Activated CD8-positive, alpha-beta memory T cell treated with anti-CD3 and anti-CD28 coated beads, Interleukin-2, amount 50 U/mL, for 48 hours (primary cell): ENCODE data around the gene RPS14.
A peak's percentile ranks its signal among the peaks of the same experiment; 100 is the strongest.
"Not testable (repeated sequence)": the region's sequence is repeated elsewhere in the genome, so short reads cannot be mapped to it uniquely, and the experiment has no call there.

ENCODE experiments used
- DNase-seq: peaks from one replicate; pipeline ENCODE4 v3.0.0-alpha.2; 2020

Gene RPS14

DNA sequence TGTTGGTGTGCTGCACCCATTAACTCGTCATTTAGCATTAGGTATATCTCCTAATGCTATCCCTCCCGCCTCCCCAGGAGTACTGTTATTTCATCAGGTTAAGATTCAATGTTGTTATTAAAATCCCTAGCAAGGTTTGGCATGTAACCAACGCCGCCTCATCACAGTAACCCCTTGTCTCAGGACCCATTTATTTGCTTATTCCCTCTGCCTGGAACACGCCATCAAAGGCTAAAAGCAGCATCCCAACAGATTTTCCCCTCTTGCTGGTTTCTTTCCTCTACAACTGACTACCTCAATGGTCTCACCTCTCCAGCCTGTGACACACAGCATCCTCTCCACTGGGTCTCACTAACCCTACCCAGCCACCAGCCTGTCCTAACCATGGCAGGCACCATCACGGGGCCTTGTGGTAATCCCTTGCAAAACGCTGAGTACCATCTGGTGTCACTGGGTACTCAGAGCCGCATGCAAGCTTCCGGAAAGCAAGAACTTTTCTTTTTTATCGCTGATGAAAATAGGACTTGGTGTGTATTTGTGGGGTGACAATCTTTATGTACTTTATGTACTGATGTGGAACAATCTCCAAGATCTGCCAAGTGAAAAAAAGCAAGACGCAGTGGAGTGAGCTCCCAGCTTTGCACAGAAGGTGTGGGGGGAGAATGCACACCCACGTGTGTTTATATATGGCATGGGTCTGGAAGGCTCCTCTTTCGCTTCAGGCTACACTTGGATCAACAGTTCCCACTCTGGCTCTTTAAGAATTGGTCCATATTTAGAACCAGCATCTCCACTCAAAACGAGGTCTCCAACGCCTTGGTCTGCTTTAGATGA is 6.1 kb downstream of the RPS14 start:
- peak; percentile 67 for DNase-seq

DNA sequence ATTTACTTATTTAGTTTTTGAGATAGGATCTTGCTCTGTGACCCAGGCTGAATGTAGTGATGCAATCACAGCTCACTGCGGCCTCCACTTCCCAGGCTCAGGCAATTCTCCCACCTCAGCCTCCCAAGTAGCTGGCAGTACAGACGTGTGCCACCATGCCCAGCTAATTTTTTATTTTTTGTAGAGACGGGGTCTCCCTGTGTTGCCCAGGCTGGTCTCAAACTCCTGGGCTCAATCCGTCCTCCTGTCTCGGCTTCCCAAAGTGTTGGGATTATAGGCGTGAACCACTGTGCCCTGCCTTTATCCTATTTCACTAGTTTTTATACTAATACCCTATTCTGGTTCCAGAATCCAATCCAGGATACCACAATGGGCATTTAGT is 6.8 kb downstream of the RPS14 start:
- peak; percentile 58 for DNase-seq

DNA sequence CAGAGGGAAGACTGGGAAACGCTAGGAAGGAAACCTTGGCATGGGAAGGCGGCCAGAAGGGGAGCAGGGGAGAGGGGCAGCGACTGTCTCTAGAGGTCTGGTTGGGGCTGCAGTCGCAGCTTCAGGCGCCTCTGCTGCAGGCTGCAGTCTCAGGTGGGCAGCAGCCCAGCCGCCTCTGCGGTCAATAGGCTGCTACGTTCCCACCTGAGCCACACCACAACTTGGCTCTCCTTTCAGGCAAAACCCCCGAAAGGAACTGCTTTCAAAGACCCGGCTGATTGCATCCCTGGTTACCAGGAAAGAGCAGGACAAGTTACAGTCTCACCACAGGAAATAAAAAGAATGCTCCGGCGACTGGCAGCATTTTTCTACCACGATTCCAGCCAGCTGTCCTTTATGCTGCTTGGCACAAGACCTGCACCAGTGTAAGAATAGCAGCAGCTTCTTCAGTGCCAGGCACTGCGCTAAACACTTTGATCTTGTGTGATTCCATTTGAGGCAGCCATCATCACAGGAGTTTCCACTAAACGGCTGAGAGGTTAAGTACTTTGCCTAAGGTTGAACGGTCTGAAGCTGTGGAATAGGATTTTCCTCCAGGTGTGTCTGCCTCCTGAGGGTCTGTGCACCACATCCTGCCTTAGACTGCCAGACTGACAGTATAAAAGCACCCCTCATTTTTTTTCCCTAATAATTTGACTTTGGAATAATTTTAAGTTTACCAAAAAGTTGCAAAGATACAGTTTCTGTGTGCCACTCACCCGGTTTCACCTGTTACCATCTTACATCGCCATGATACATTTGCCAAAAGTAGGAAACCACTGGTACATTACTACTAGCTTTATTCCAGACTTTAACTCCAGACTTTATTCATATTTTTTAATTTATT is 7.5 kb downstream of the RPS14 start:
- no peak for DNase-seq

DNA sequence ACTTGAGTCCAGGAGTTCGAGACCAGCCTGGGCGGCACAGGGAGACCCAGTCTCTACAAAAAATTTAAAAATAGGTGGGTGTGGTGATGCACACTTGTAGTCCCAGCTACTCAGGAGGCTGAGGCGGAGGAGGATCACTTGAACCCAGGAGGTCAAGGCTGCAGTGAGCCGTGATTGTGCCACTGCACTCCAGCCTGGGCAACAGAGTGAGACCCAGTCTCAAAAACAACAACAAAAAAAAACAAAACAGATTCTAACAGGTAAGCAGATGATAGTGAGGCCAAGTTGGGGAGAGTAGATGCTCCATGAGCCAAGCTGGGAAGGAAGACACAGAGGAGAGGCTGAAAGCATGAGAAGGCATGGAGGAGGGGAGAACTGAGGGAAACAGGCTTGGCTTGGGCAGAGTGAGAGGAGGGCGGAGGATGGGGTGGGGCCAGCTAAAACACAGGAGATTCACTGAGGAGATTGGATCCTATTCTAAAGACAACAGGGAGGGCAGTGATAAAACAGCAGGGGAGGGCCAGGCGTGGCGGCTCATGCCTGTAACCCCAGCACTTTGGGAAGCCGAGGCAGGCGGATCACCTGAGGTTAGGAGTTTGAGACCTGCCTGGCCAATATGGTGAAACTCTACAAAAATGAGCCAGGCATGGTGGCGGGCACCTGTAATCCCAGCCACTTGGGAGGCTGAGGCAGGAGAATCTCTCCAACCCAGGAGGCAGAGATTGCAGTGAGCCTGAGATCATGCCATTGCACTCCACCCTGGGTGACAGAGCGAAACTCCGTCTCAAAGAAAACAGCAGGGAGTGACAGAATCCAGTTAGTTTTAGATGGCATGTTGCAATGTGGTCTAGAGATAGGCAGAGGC is 8.4 kb downstream of the RPS14 start:
- no peak for DNase-seq

DNA sequence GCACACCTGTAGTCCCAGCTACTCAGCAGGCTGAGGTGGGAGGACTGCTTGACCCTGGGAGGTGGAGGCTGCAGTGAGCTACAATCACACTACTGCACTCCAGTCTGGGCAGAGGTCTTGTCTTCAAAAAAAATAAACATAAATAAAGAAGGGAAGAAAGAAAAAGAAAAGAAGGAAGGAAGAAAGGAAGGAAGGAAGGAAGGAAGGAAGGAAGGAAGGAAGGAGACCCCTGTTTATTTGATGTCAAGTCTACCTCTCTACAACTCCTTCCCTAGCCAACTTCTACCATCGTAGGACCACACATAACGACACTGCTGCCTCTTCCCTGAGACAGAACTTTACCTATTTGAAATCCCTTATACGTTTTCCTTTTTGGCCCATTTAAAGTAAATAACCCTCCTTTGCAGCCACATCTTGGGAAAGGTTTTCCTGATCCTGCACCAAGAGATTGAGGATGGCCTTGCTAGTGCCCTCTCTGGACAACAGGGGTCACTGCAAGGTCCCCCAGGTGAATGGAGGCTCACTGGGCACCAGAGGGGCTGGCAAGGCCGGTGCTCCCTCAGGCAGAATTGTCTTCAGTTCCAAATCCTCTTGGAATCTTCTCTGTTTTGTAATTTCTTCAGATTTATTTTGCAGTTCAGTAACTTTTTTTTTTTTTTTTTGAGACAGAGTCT is 10.5 kb downstream of the RPS14 start:
- no peak for DNase-seq

DNA sequence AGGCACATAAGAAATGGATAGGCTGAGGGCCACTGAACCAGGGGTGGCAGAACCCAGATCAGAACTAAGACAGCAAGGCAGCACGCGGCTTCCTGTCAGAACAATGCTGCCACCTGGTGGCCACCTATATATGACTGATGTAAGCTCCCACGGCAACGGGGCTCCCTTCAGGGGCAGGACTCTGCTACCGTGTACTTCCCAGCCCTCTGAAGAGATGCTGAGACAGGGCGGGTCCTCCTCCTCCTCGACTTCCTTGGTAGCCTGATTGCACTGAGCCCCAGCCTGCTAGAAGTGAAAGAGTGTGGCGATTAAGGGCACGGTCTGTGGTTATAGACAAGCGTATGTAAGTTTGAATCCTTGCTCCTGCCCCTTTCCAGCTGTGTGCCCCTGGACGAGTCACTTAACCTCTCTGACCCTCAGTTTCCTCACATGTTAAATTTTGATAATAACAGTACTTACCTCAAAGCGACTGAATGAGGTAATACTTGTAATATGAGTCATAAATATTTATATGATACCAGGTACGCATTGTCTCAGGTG is 13.3 kb downstream of the RPS14 start:
- peak; percentile 96 for DNase-seq

DNA sequence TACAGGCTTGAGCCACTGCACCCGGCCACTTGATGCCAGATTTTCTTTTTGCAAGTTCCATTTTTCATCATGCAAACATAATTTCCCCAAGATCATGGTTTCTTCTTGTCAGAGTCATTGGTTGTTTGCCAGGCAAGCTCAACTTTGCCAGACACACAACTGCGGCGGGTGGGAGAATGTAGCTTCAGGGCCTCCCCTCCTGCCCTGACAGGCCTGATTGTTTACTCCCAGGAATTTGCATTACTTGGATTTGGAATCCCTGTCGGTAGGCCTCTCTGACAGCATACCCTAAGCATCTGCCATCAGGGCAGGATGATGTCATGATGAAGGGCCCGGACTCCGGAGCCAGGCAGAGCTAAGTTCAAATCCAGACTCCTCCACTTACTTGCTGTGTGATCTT is 15.1 kb downstream of the RPS14 start:
- DNase-seq = no peak

DNA sequence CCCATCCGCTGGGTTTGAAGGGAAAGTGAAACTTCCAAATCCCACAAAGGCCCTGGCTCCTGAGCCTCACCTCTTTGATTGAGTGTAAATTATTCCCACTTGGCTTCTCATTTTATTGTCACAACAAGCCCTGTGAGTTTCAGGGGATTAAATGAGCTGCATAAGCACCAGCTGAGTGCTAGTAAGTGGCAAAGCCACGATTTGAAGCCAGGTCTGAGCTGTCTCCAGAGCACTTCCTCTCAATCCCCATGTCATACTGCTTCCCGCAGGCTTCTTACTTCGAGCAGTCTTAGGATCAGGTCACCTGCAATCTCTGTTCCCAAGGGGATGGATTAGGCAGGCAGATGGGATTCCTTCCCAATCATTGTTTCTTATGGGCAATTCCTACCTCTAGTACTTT is 18.0 kb downstream of the RPS14 start:
- no peak for DNase-seq

DNA sequence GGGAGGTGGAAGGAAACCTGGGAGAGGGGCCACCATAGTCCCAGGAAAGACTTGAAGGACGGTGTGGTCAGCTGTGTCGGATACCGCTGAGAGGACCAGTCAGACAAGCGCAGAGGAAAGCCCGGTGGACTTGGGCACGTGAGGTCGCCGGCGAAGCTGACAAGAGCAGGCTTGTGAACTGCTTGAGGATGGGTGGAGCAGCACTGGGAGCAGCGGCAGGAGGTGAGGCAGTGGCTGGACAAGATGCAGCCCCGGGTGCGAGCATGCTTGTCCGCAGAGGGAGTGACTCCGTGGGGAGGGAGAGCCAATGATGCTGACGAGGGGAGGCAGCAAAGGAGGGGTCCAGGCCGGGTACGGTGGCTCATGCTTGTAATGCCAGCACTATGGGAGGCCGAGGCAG is 18.5 kb downstream of the RPS14 start:
- no peak for DNase-seq

DNA sequence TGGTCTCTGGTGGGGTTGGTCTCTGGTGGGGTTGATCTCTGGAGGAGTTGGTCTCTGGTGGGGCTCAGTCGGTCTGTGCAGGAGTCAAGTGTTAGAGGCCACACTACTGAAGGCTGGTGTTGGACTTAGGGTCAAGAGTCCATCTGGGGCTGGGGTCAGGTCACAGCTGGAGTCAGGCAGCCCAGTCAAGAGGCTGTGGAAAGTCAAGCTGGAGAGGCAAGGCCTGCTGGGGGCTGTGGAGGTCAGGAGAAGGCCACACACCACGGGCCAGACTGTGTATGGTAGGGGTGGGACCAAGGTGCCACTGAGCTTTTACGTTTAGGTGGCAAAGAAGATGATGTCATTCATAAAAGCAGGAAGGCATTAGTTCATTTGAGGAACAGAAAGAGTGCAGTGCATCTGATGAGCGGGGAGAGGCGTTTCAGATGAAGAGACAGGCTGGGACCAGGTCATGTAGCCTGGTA is 20.1 kb downstream of the RPS14 start:
- no peak for DNase-seq

DNA sequence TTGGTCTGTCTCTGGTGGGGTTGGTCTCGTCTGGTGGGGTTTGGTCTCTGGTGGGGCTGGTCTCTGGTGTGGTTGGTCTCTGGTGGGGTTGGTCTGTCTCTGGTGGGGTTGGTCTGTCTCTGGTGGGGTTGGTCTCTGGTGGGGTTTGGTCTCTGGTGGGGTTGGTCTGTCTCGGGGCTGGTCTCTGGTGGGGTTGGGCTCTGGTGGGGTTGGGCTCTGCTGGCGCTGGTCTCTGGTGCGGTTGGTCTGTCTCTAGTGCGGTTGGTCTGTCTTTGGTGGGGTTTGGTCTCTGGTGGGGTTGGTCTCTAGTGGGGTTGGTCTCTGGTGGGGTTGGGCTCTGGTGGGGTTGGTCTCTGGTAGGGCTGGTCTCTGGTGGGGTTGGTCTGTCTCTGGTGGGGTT is 20.6 kb downstream of the RPS14 start:
- no peak for DNase-seq

DNA sequence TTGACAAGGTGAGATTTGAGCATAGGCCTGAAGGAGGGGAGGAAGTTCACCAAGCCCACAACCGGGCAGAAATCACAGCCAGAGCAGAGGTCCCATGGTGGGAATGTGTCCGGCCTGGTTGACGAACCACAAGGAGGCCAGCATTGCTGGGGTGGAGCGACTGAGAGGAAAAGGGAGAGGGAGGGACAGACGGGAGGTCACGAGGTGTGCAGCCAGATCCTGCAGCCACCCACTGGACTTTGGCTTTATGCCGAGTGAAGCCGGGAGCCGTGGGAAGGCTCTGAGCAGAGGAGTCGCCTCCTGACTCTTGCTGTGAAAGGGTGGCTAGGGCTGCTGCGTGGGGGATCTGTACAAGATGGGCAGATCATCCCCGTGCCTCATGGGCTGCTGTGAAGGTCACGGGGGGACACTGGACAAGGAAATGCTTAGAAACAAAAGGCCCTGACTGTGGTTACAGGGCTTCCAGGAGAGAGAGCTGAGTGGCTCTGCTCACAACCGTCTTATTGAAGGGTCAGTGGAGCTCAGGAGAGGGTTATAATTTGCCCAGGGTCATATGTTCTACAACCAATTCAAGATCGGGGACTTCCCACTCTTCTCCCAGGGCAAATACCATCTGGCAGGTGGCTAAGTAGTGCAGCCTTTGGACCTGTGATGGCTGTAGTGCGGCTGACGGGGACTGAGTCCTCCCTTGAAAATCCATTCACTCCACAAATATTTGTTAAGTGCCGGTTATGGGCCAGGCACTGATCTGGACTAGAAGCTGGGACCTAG is 21.2 kb downstream of the RPS14 start:
- no peak for DNase-seq

DNA sequence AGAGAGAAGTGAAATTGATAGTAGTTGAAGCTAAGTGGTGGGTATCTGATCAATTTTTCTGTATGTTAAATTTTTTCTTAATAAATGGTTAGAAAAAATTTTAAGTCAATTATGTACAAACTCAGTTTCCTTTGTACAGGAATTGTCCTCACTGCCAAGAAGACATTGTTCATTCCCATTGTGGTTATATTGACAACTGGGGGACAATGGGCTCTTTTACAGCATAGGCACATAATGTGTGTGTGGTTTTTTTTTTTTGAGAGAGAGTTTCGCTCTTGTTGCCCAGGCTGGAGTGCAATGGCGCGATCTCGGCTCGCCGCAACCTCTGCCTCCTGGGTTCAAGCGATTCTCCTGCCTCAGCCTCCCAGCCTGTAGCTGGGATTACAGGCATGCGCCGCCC is 23.4 kb downstream of the RPS14 start:
- not testable (repeated sequence) for DNase-seq

DNA sequence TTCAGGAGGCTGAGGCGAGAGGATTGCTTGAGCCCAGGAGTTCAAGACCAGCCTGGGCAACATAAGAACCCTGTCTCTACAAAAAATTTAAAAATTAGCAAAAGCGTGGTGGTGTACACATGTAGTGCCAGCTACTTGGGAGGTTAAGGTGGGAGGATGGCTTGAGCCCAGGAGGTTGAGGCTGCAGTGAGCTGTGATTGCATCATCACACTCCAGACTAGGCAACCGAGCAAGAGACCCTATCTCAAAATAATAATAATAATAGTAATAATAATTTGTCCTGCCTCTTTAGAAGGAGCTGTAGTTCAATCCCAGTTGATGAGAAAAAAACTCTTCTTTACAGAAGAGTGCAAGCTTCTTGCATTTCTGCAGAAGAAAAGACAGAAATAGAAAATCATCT is 26.8 kb downstream of the RPS14 start:
- no peak for DNase-seq

DNA sequence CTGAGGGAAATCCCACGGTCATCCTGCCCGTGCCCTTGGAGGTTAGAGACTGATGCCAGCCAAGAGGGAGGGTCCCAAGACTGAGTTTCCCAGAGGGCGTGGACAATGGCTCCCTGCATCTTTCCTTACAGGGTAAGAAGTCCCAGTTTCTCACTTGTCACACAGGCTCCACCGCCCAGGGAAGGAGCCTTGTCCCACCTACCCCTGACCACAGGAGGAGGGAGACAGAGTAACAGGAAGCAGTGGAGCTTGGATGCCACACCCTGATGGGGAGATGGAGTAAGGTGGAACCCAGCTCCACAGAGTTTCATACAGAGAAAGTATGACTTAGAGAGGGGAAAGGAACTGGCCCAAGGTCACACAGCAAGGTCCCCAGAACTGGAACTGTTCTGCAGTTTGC is 27.5 kb downstream of the RPS14 start:
- DNase-seq = no peak

DNA sequence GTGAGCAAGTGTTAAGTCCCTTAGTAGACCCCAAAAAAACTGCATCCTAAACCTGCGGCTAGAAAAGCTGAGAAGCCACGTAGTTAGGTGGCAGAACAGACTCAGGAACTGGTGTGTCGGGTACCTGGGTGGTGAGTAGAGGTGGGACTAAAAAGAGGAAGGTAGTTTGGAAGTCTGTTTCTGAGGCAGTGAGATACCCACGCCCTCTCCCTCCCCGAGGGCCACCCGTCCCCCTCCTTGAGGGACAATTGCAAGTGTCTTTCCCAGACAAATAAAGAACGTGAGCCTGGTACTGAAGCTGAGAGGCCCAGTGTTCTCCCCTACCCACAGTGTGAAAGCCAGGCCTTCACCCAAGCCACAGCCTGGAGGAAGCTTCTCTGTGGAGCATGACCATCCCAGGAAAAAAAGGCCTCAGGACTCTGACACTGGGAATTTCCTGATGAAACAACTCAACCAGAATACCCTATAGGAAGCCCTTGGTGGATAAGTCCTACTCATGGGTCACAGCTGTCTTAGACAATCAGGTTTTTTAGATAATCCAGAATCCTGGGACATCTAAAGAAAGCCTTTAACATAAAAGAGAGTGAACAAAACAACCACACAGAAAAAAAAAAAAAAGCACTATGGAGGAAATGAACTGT is 29.8 kb downstream of the RPS14 start:
- DNase-seq = no peak

DNA sequence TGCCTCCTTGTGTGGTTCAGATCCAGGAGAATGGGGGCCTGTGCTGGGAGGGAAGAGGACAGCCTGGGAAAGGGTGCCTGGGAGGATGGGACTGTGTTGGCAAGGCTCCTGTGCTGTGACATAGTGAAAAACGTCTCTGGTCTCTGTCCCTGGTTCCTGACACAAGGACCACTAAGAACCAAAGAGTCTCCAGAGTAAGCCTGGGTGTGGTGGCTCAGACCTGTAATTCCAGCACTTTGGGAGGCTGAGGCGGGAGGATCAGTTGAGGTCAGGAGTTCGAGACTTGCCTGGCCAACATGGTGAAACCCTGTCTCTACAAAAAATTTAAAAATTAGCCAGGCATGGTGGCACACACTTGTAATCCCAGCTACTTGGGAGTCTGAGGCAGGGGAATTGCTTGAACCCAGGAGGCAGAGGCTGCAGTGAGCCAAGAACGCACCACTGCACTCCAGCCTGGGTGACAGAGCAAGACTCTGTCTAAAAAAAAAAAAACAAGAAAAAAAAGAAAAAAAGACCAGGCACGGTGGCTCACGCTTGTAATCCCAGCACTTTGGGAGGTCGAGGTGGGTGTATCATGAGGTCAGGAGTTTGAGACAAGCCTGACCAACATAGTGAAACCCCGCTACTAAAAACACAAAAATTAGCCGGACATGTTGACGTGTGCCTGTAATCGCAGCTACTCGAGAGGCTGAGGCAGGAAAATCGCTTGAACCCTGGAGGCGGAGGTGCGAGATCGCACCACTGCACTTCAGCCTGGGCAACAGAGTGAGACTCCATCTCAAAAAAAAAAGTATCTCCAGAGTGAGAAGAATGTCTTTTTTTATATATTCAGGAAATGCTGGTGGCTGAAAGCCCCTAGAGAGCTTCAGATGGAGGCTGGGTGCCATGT is 35.4 kb downstream of the RPS14 start:
- not testable (repeated sequence) for DNase-seq

DNA sequence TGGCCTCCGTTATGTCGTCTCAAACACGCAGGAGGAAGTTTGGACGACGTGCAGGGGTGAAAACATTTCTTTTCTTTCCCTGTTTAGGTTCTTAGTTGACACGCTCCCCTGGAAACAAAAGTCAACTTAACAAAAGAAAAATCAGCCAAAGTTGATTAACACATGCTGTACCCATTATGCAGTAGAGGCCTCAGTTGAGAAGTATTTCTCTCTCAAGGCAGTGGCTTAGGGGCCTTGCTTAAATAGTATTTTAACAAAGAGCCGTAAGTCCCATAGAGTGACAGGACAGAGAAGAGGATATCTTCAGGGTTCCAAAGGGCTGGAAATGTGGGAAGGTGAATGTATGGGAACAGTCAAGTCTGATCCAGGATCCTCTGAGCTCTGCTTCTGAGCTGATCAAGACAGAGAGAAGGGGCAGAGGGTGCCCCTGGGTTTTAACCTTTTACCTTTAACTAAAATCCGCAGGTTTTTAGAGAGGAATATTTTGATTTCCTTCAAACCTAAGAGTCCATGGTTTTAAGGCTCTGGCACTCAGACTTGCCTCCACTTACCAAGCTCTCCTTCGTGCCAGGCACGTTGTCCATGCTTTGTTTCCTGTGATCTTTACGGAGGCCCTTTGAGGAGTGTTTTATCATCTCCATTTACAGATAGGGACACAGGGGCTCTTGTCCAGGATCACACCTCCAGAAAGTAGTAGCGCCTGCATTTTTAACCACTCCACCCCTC is 36.2 kb downstream of the RPS14 start:
- no peak for DNase-seq
